ENCODE measurements around the gene PITX2. TPM values are rescaled to one million over a fixed set of nuclear protein-coding genes. Genes with fewer than 3 reads are reported as not detected.
A peak's percentile ranks its signal among the peaks of the same experiment; 100 is the strongest.

PITX2 gene
- total RNA-seq, 1 experiment from 2014 or later: 8.5 TPM

- H3K4ac ChIP-seq (ENCODE audit: low read depth, low read length): no peak overlapping the region
- H2BK20ac ChIP-seq (ENCODE audit: low read depth, low read length, poor library complexity, severe bottlenecking): no peak overlapping the region
- no peak overlapping the region for H2AFZ ChIP-seq (ENCODE audit: low read length)
- no peak overlapping the region for H3K23ac ChIP-seq (ENCODE audit: insufficient read length, low read depth, low read length)
- no peak overlapping the region for H2BK5ac ChIP-seq (ENCODE audit: insufficient read length, low read length)
- no peak overlapping the region for H3K18ac ChIP-seq (ENCODE audit: insufficient read length, low read depth, low read length)
- H3K27ac Mint-ChIP-seq: no peak overlapping the region
- H3K4me1 ChIP-seq (ENCODE audit: insufficient read depth, low read length): 0 out of 2 replicates have a peak, but pooled peaks cover 2% of the 10 kb centered on the region
- H3K9ac ChIP-seq (ENCODE audit: extremely low read depth, insufficient read length, low read length): no peak overlapping the region
- H3K9me3 Mint-ChIP-seq: no peaks in the 10 kb centered on the region; a peak in 1 of 5 replicates
- no peak for TF ChIP-seq CTCF (conservative IDR thresholded peaks at IDR 0.05)
- no peak overlapping the region for H2BK12ac ChIP-seq (ENCODE audit: insufficient read length, low read depth, low read length)
- no peak overlapping the region for H4K5ac ChIP-seq (ENCODE audit: insufficient read length, low read depth, low read length)
- H3K4me3 Mint-ChIP-seq: peak overlapping the region in 1 of 2 experiments; percentile 14; a peak in 1 of 5 replicates
- peaks cover 41% of the 10 kb centered on the region for H3K27me3 Mint-ChIP-seq (ENCODE audit: low read depth)
- no peak overlapping the region for H2BK15ac ChIP-seq (ENCODE audit: low read depth, low read length)
- no peak overlapping the region for H2BK120ac ChIP-seq (ENCODE audit: low read depth, low read length, poor library complexity, severe bottlenecking)
- no peak overlapping the region for H3K14ac ChIP-seq (ENCODE audit: insufficient read depth, low read length)
- no peak overlapping the region for H4K91ac ChIP-seq (ENCODE audit: insufficient read length, low read depth, low read length)
- H3K79me2 ChIP-seq (ENCODE audit: insufficient read depth, low read length): no peaks in the 10 kb centered on the region
- H3K9me3 ChIP-seq (ENCODE audit: control insufficient read depth, low read depth, low read length): no peaks in the 10 kb centered on the region
- H3K79me1 ChIP-seq (ENCODE audit: insufficient read depth, low read depth, low read length, poor library complexity, severe bottlenecking): no peaks in the 10 kb centered on the region
- H2AK5ac ChIP-seq (ENCODE audit: insufficient read length, low read length): no peak overlapping the region
- H3K27ac ChIP-seq (ENCODE audit: insufficient read length, low read depth, low read length): no peak overlapping the region
- H4K20me1 ChIP-seq (ENCODE audit: control insufficient read depth, insufficient read depth, insufficient read length): no peaks in the 10 kb centered on the region
- WGBS (ENCODE audit: extremely low coverage, insufficient read length, low lambda C conversion rate): no CpG with 5 or more reads among the region's 20 CpGs
- no peaks in the 10 kb centered on the region; a peak in 1 of 7 replicates for H3K36me3 Mint-ChIP-seq (ENCODE audit: insufficient read depth in 1 of 3, low read depth in 3 of 3)
- H3K23me2 ChIP-seq (ENCODE audit: insufficient read length, low read depth, low read length, poor library complexity, severe bottlenecking): peaks cover 12% of the 10 kb centered on the region
- DNase-seq: no peak
- H3K56ac ChIP-seq (ENCODE audit: insufficient read length, low read depth, low read length): no peak overlapping the region
- H3K4me1 Mint-ChIP-seq: peaks cover 39 to 43% of the 10 kb centered on the region in 2 experiments
- H4K8ac ChIP-seq (replicated peaks; ENCODE audit: insufficient read length, low read depth, low read length): no peak overlapping the region
- H3K27me3 ChIP-seq (ENCODE audit: insufficient read depth, low read length): peaks cover 54% of the 10 kb centered on the region
- H3K4me2 ChIP-seq (ENCODE audit: insufficient read depth, insufficient read length, low read length): peak overlapping the region; percentile 12
- no peak overlapping the region for H3T11ph ChIP-seq (ENCODE audit: low read length)
Measured at GRCh38 chr4:110610620-110610939, 12.3 kb downstream of the PITX2 start.

Measured in H9 (cell line).